K562 (cell line): ENCODE results near the gene AHI1. TPM values are rescaled to one million over a fixed set of nuclear protein-coding genes. Genes with fewer than 3 reads are reported as not detected.

Experiments
- CBFA2T3 ChIP-seq: fragments of 450-650 bp; IDR thresholded peaks from 2 replicates; pipeline ENCODE4 v1.6.1; 2017
- CBX2 ChIP-seq: fragments of 200-600 bp; sonication (generic); IDR thresholded peaks from one replicate; pipeline ENCODE4 v1.6.1; 2012; ENCODE audit warnings: mild to moderate bottlenecking, low read length, inconsistent platforms; ENCODE audit not compliant: insufficient read depth, poor library complexity, severe bottlenecking
- CC2D1A ChIP-seq: fragments of 450-650 bp; IDR thresholded peaks from 2 replicates; pipeline ENCODE4 v1.6.1; 2017; ENCODE audit warnings: mild to moderate bottlenecking
- CREM ChIP-seq: IDR thresholded peaks from 2 replicates; pipeline ENCODE4 v1.6.1; 2014; ENCODE audit warnings: antibody characterized with exemption, low read depth
- ETV1 ChIP-seq: fragments of 450-650 bp; conservative IDR thresholded peaks from 2 replicates; pipeline ENCODE4 v1.6.1; 2016; ENCODE audit warnings: missing genetic modification characterization, control low read depth, low read depth, missing compliant biosample characterization
- HNRNPLL ChIP-seq: fragments of 200-400 bp; formaldehyde crosslinking; IDR thresholded peaks from 2 replicates; pipeline ENCODE4 v1.6.1; 2017; ENCODE audit warnings: low read length, low read depth, mild to moderate bottlenecking; ENCODE audit not compliant: poor library complexity, severe bottlenecking
- HSF4 ChIP-seq: fragments of 250-450 bp; sonication (Bioruptor Pico); IDR thresholded peaks from 2 replicates; pipeline ENCODE4 v2.1.2; 2022; ENCODE audit warnings: mild to moderate bottlenecking, moderate library complexity, borderline replicate concordance
- MCM5 ChIP-seq: fragments of 450-650 bp; IDR thresholded peaks from 2 replicates; pipeline ENCODE4 v1.6.1; 2016; ENCODE audit warnings: low read depth
- MXI1 ChIP-seq: IDR thresholded peaks from 2 replicates; pipeline ENCODE4 v1.6.1; 2011; ENCODE audit warnings: low read depth, mild to moderate bottlenecking, improper control_type of control experiment, low read length
- PCBP1 ChIP-seq: fragments of 200-400 bp; formaldehyde crosslinking; IDR thresholded peaks from 2 replicates; pipeline ENCODE4 v1.6.1; 2018; ENCODE audit warnings: mild to moderate bottlenecking, low read depth, low read length; ENCODE audit not compliant: poor library complexity, severe bottlenecking
- POLR2B ChIP-seq: fragments of 450-650 bp; IDR thresholded peaks from 2 replicates; pipeline ENCODE4 v1.6.1; 2018; ENCODE audit warnings: low read depth; ENCODE audit not compliant: partially characterized antibody
- RB1 ChIP-seq: fragments of 450-650 bp; IDR thresholded peaks from 2 replicates; pipeline ENCODE4 v1.6.1; 2017; ENCODE audit warnings: low read depth, mild to moderate bottlenecking
- TCF7L2 ChIP-seq: fragments of 150-350 bp; IDR thresholded peaks from 2 replicates; pipeline ENCODE4 v1.6.1; 2016; ENCODE audit warnings: low read depth, mild to moderate bottlenecking, low read length, moderate library complexity
- XRCC3 ChIP-seq: fragments of 450-650 bp; IDR thresholded peaks from 2 replicates; pipeline ENCODE4 v1.6.1; 2017; ENCODE audit warnings: mild to moderate bottlenecking, moderate library complexity
- ZFP1 ChIP-seq: fragments of 450-650 bp; formaldehyde crosslinking; IDR thresholded peaks from 2 replicates; pipeline ENCODE4 v1.4.0; 2020; ENCODE audit warnings: mild to moderate bottlenecking, mixed read lengths
- ZNF224 ChIP-seq: sonication (generic); formaldehyde crosslinking; IDR thresholded peaks from 2 replicates; pipeline ENCODE4 v1.8.0; 2022; ENCODE audit warnings: mild to moderate bottlenecking, missing genetic modification reagents
- ZNF316 ChIP-seq: fragments of 450-650 bp; IDR thresholded peaks from 2 replicates; pipeline ENCODE4 v1.6.1; 2016
- ZNF699 ChIP-seq: fragments of 250-450 bp; sonication (Bioruptor Pico); IDR thresholded peaks from 2 replicates; pipeline ENCODE4 v1.8.0; 2021; ENCODE audit warnings: mild to moderate bottlenecking, moderate library complexity; ENCODE audit not compliant: insufficient replicate concordance
- ZNF77 ChIP-seq: fragments of 250-450 bp; sonication (Bioruptor Pico); IDR thresholded peaks from 2 replicates; pipeline ENCODE4 v1.5.0; 2020
- polyA plus RNA-seq, 8 experiments: library from polyadenylated mRNA; depleted of rRNA in 4 of 8; stranded (reverse) in 5 of 8; unstranded in 3 of 8; fragments of >200 nt; fragmentation: Nextera tagmentation in 2 of 8; fragmentation: Illumina TruSeq in 1 of 8; extraction: Ambion mirVana in 2 of 8; extraction: Trizol in 1 of 8; gene quantifications; 2 replicates each; pipeline versions ENCODE4 v1.2.1 to v1.2.3, GENCODE V29; 2011 to 2014; ENCODE audit warnings: inconsistent platforms in 1 of 8, missing spikeins in 1 of 8
- total RNA-seq, 7 experiments: library from RNA; depleted of rRNA in 6 of 7; stranded (reverse); fragments of >200 nt in 6 of 7; fragmentation: Illumina TruSeq in 2 of 7; extraction: Trizol in 2 of 7; gene quantifications; 2 replicates each; pipeline versions ENCODE4 v1.2.1 to v1.2.3, GENCODE V29; 2011 to 2021; ENCODE audit warnings: low replicate concordance in 1 of 7
- TF ChIP-seq, protein P1 (sequence below), 3 experiments: fragments of 200-800 bp in 1 of 3; sonication (Bioruptor generic) in 1 of 3; sonication (generic) in 1 of 3; formaldehyde crosslinking in 1 of 3; IDR thresholded peaks; 2 replicates each; pipeline versions ENCODE4 v1.6.1 to v1.8.0; 2016 to 2022; ENCODE audit warnings: mild to moderate bottlenecking in 2 of 3, missing compliant biosample characterization in 2 of 3, missing genetic modification characterization in 2 of 3, missing genetic modification reagents in 1 of 3
- TF ChIP-seq, protein P2 (sequence below), 2 experiments: fragments of 450-650 bp; formaldehyde crosslinking in 1 of 2; IDR thresholded peaks; 2 replicates each; pipeline versions ENCODE4 v1.4.0 to v1.6.1; 2014 to 2020; ENCODE audit warnings: mild to moderate bottlenecking in 2 of 2, borderline replicate concordance in 1 of 2, low read depth in 1 of 2

Gene AHI1
- total and polyA plus RNA-seq, 9 of the 15 experiments (the other 6 are each of a cell fraction or from before 2014, with no cell fraction given) = 24.7 to 54.9 (median 32.2) TPM

- no peak for TF ChIP-seq ZNF699 (CRISPR knock-in tag)
- no peak for TF ChIP-seq HSF4 (CRISPR knock-in tag)
- peak; percentile 23; the same call in 1 of the 2 replicates for TF ChIP-seq RB1
- peak; percentile 31; the same call in 1 of the 2 replicates for TF ChIP-seq CREM
- TF ChIP-seq CBX2 = no peak
- TF ChIP-seq CBFA2T3 = 0 out of 2 replicates have a peak, but pooled peaks have one; percentile 8
- no peak for TF ChIP-seq MXI1
- TF ChIP-seq, protein P1, sequence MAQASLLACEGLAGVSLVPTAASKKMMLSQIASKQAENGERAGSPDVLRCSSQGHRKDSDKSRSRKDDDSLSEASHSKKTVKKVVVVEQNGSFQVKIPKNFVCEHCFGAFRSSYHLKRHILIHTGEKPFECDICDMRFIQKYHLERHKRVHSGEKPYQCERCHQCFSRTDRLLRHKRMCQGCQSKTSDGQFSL (CRISPR knock-in tag; IDR thresholded peaks at IDR 0.05) = no peak
- TF ChIP-seq, protein P1 (tag; IDR thresholded peaks at IDR 0.05) = no peak
- no peak for TF ChIP-seq PCBP1
- TF ChIP-seq ZNF224 = no peak
- TF ChIP-seq XRCC3 = no peak
- TF ChIP-seq ETV1 (tag) = peak; percentile 71
- no peak for TF ChIP-seq ZNF316
- TF ChIP-seq MCM5 = no peak
- peak; percentile 47 for TF ChIP-seq POLR2B
- no peak for TF ChIP-seq HNRNPLL
- no peak for TF ChIP-seq TCF7L2
- TF ChIP-seq ZNF77 (CRISPR knock-in tag) = no peak
- TF ChIP-seq, protein P2, sequence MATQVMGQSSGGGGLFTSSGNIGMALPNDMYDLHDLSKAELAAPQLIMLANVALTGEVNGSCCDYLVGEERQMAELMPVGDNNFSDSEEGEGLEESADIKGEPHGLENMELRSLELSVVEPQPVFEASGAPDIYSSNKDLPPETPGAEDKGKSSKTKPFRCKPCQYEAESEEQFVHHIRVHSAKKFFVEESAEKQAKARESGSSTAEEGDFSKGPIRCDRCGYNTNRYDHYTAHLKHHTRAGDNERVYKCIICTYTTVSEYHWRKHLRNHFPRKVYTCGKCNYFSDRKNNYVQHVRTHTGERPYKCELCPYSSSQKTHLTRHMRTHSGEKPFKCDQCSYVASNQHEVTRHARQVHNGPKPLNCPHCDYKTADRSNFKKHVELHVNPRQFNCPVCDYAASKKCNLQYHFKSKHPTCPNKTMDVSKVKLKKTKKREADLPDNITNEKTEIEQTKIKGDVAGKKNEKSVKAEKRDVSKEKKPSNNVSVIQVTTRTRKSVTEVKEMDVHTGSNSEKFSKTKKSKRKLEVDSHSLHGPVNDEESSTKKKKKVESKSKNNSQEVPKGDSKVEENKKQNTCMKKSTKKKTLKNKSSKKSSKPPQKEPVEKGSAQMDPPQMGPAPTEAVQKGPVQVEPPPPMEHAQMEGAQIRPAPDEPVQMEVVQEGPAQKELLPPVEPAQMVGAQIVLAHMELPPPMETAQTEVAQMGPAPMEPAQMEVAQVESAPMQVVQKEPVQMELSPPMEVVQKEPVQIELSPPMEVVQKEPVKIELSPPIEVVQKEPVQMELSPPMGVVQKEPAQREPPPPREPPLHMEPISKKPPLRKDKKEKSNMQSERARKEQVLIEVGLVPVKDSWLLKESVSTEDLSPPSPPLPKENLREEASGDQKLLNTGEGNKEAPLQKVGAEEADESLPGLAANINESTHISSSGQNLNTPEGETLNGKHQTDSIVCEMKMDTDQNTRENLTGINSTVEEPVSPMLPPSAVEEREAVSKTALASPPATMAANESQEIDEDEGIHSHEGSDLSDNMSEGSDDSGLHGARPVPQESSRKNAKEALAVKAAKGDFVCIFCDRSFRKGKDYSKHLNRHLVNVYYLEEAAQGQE (IDR thresholded peaks at IDR 0.05; ENCODE audit: borderline replicate concordance) = no peak
- TF ChIP-seq, protein P2 (CRISPR knock-in tag; IDR thresholded peaks at IDR 0.05; ENCODE audit: low read depth) = peak; percentile 57; the same call in 1 of the 2 replicates
- TF ChIP-seq CC2D1A = peak; percentile 40; the same call in 1 of the 2 replicates
- TF ChIP-seq ZFP1 = no peak
Observed at GRCh38 chr6:135498185-135498841, 773 bp upstream of the AHI1 start (continued).
